HepG2 (cell line): Measurements from ENCODE around the gene CD69. TPM values are rescaled to one million over a fixed set of nuclear protein-coding genes. Genes with fewer than 3 reads are reported as not detected.

Experiments used
- ATAC-seq: fragments of 200-7000 bp; cut with Tn5 transposase; 3 replicates; pipeline ENCODE4 v1.9.1; 2020; ENCODE audit warnings: mild to moderate bottlenecking, moderate library complexity
- BruUV-seq: library from RNA; stranded (reverse); fragments of 400-500 nt; replicated peaks from 2 replicates; lab custom pipeline; 2021; lab: Mats Ljungman, UMichigan
- CTCF ChIA-PET: fragments of 300-600 bp; formaldehyde crosslinking; extraction: SDS; loops from one replicate; lab custom pipeline; 2021; ENCODE audit warnings: low total read pairs, inconsistent platforms, low intra/inter-chr PET ratio; lab: Yijun Ruan, JAX
- POLR2A ChIA-PET: fragments of 350-600 bp; sonication (Branson Sonifier 250); formaldehyde crosslinking; loops from one replicate; lab custom pipeline; 2020; ENCODE audit warnings: antibody characterized with exemption, inconsistent platforms; lab: Yijun Ruan, JAX
- DNase-seq: peaks from one replicate; pipeline ENCODE4 v3.0.0-alpha.2; 2015; ENCODE audit warnings: low spot score
- FAIRE-seq: peaks from 3 replicates; lab custom pipeline; 2011; peaks lifted over from hg19 to GRCh38; lab: Jason Lieb, UNC
- H2AFZ ChIP-seq: one replicate; pipeline ENCODE4 v1.6.1; 2011; ENCODE audit warnings: low read length, inconsistent platforms
- H3K27ac ChIP-seq: fragments of 300-600 bp; 3 replicates; pipeline ENCODE4 v1.8.0; 2011; ENCODE audit warnings: mixed run types, mild to moderate bottlenecking, mixed read lengths, low read length, inconsistent platforms; ENCODE audit not compliant: insufficient read depth; ENCODE audit errors: extremely low read length
- H3K27me3 ChIP-seq, 2 experiments: fragments of 200-600 bp in 1 of 2; 2 replicates in 1 of 2; 3 replicates in 1 of 2; pipeline versions ENCODE4 v1.6.0 to v1.8.0; 2011; ENCODE audit warnings: low read length in 2 of 2, mild to moderate bottlenecking in 2 of 2, moderate library complexity in 2 of 2, inconsistent platforms in 1 of 2; ENCODE audit not compliant: insufficient read depth in 2 of 2, control insufficient read depth in 1 of 2
- H3K36me3 ChIP-seq, 2 experiments: fragments of 200-600 bp in 1 of 2; replicated peaks in 1 of 2; 2 replicates in 1 of 2; 3 replicates in 1 of 2; pipeline versions ENCODE4 v1.5.1 to v1.8.0; 2011; ENCODE audit warnings: low read length in 2 of 2, inconsistent platforms in 1 of 2; ENCODE audit not compliant: insufficient read depth in 2 of 2, control insufficient read depth in 1 of 2
- H3K4me1 ChIP-seq: 2 replicates; pipeline ENCODE4 v1.5.1; 2012; ENCODE audit warnings: low read length, inconsistent platforms; ENCODE audit not compliant: insufficient read depth
- H3K4me2 ChIP-seq: 2 replicates; pipeline ENCODE4 v1.6.0; 2011; ENCODE audit warnings: low read depth, low read length, inconsistent platforms
- H3K4me3 ChIP-seq, 3 experiments: fragments of 200-600 bp in 1 of 3; sonication (generic), shearing (Covaris generic) in 1 of 3; replicated peaks in 1 of 3; 2 replicates each; pipeline ENCODE4 v1.5.1; 2011 to 2016; ENCODE audit warnings: low read length in 3 of 3, inconsistent platforms in 2 of 3, low read depth in 2 of 3, mild to moderate bottlenecking in 2 of 3, control low read depth in 1 of 3, mixed read lengths in 1 of 3; ENCODE audit not compliant: insufficient read depth in 1 of 3
- H3K79me2 ChIP-seq: one replicate; pipeline ENCODE4 v1.6.1; 2011; ENCODE audit warnings: low read length, inconsistent platforms; ENCODE audit not compliant: insufficient read depth
- H3K9ac ChIP-seq: 2 replicates; pipeline ENCODE4 v1.6.0; 2011; ENCODE audit warnings: mild to moderate bottlenecking, low read depth, low read length, inconsistent platforms; ENCODE audit not compliant: insufficient read depth
- H3K9me3 ChIP-seq: 2 replicates; pipeline ENCODE4 v1.5.1; 2012; ENCODE audit warnings: mild to moderate bottlenecking, low read length
- H4K20me1 ChIP-seq: 2 replicates; pipeline ENCODE4 v1.6.0; 2011; ENCODE audit warnings: inconsistent platforms, mild to moderate bottlenecking, low read length, moderate library complexity; ENCODE audit not compliant: insufficient read depth
- ATRX ChIP-seq: sonication (generic); formaldehyde crosslinking; IDR thresholded peaks from 2 replicates; pipeline ENCODE4 v1.4.0; 2020; ENCODE audit warnings: missing genetic modification reagents, borderline replicate concordance
- DNMT1 ChIP-seq: sonication (generic); formaldehyde crosslinking; IDR thresholded peaks from 2 replicates; pipeline ENCODE4 v1.5.1; 2020; ENCODE audit warnings: mild to moderate bottlenecking, missing genetic modification reagents
- HOXA3 ChIP-seq: sonication (generic); formaldehyde crosslinking; IDR thresholded peaks from 2 replicates; pipeline ENCODE4 v1.5.0; 2020; ENCODE audit warnings: missing genetic modification reagents
- NCOA5 ChIP-seq: sonication (generic); formaldehyde crosslinking; IDR thresholded peaks from 2 replicates; pipeline ENCODE4 v1.4.0; 2020; ENCODE audit warnings: missing genetic modification reagents
- POLR2AphosphoS5 ChIP-seq: IDR thresholded peaks from 2 replicates; pipeline ENCODE4 v1.6.1; 2012; ENCODE audit warnings: low read depth, low read length
- RBAK ChIP-seq: sonication (generic); formaldehyde crosslinking; IDR thresholded peaks from 2 replicates; pipeline ENCODE4 v1.5.1; 2020; ENCODE audit warnings: mild to moderate bottlenecking, missing genetic modification reagents
- TAF15 ChIP-seq: fragments of 200-400 bp; formaldehyde crosslinking; IDR thresholded peaks from one replicate; pipeline ENCODE4 v1.6.1; 2018; ENCODE audit warnings: mild to moderate bottlenecking, low read depth, low read length; ENCODE audit not compliant: poor library complexity, severe bottlenecking
- TFE3 ChIP-seq: IDR thresholded peaks from 2 replicates; pipeline ENCODE4 v1.6.1; 2016
- TMF1 ChIP-seq: sonication (generic); formaldehyde crosslinking; IDR thresholded peaks from 2 replicates; pipeline ENCODE4 v1.8.1; 2022; ENCODE audit warnings: low read depth, missing genetic modification reagents
- ZNF10 ChIP-seq: sonication (generic); formaldehyde crosslinking; IDR thresholded peaks from 2 replicates; pipeline ENCODE4 v1.4.0; 2020; ENCODE audit warnings: mild to moderate bottlenecking, low read depth, missing genetic modification reagents, borderline replicate concordance
- ZNF142 ChIP-seq: sonication (generic); formaldehyde crosslinking; IDR thresholded peaks from 2 replicates; pipeline ENCODE4 v1.4.0; 2020; ENCODE audit warnings: missing genetic modification reagents
- ZNF296 ChIP-seq: sonication (generic); formaldehyde crosslinking; conservative IDR thresholded peaks from 2 replicates; pipeline ENCODE4 v1.5.0; 2020; ENCODE audit warnings: mild to moderate bottlenecking, missing genetic modification reagents
- ZNF552 ChIP-seq: sonication (generic); formaldehyde crosslinking; IDR thresholded peaks from 2 replicates; pipeline ENCODE4 v1.9.0; 2022; ENCODE audit warnings: missing genetic modification reagents, mild to moderate bottlenecking, borderline replicate concordance
- ZNF75D ChIP-seq: sonication (generic); formaldehyde crosslinking; IDR thresholded peaks from 2 replicates; pipeline ENCODE4 v1.8.1; 2023; ENCODE audit warnings: missing genetic modification reagents, mild to moderate bottlenecking, borderline replicate concordance
- ZNF768 ChIP-seq: sonication (generic); formaldehyde crosslinking; IDR thresholded peaks from 2 replicates; pipeline ENCODE4 v1.4.0; 2020; ENCODE audit warnings: missing genetic modification reagents
- WGBS: methylation state at CpG from one replicate; pipeline ENCODE4 v1.1.6; 2017; ENCODE audit warnings: low lambda C conversion rate; 5-methylcytosine and 5-hydroxymethylcytosine counted together
- in situ Hi-C: cut with HindIII; loops from 2 replicates; pipeline ENCODE4 v1.10.0; 2017; ENCODE audit warnings: low pct_unique_long_range_greater_than_20kb; ENCODE audit not compliant: extremely low pct_ligation_motif_present
- intact Hi-C: fragments of 100-400 bp; cut with micrococcal nuclease; formaldehyde crosslinking; loops from one replicate; pipeline ENCODE4 v1.10.0; 2022; ENCODE audit not compliant: unreplicated experiment
- polyA plus RNA-seq, 8 experiments: library from polyadenylated mRNA; depleted of rRNA in 3 of 8; stranded (reverse) in 7 of 8; unstranded in 1 of 8; fragments of >200 nt; fragmentation: Illumina TruSeq in 4 of 8; extraction: Trizol in 4 of 8; gene quantifications; 2 replicates each; pipeline versions ENCODE4 v1.2.1 to v1.2.3, GENCODE V29; 2011 to 2016; ENCODE audit warnings: low read depth in 4 of 8, missing spikeins in 1 of 8, mixed read lengths in 1 of 8; ENCODE audit not compliant: insufficient read depth in 1 of 8
- total RNA-seq, 5 experiments: library from RNA; depleted of rRNA; stranded (reverse); fragments of >200 nt; fragmentation: Illumina TruSeq; extraction: Trizol; gene quantifications; 2 replicates each; pipeline ENCODE4 v1.2.3, GENCODE V29; 2016; ENCODE audit warnings: low read depth in 1 of 5

CD69 gene
- total and polyA plus RNA-seq, 2 of the 13 experiments (the other 11 are each of a cell fraction or from before 2014, with no cell fraction given), result not detected

DNA sequence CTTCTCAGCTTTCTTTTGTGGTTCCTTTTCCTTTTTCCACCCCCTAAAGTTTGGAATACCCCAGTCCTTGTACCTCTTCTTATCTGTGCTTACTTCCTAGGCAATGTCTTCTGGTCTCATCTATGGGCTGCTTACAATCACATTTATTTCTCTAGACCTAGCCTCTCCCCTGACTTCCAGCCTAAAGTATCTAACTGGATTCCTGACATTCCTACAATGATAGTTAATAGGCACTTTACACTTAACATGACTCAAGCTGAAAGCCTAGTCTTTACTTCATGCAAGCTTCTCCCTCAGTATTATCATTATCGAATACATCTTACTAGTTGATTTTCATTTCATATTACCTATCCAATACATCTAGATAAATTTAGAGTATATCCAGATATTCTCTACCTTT lies 49.0 kb downstream of the CD69 start:
- BruUV-seq, result no TSS peak
- intact Hi-C loops, result no loop called here
- no peaks in the 10 kb centered on the region for H3K79me2 ChIP-seq
- CTCF ChIA-PET, result no interaction called here
- peaks cover 2 to 18% of the 10 kb centered on the region in 2 experiments; a peak in 4 of 5 replicates for H3K27me3 ChIP-seq
- POLR2A ChIA-PET, result no interaction called here
- H3K9ac ChIP-seq, result no peak overlapping the region
- H3K4me2 ChIP-seq, result no peak overlapping the region
- H3K4me3 ChIP-seq, result no peak overlapping the region
- H3K9me3 ChIP-seq, result no peaks in the 10 kb centered on the region
- H3K36me3 ChIP-seq, result no peaks in the 10 kb centered on the region
- H4K20me1 ChIP-seq, result no peaks in the 10 kb centered on the region
- DNase-seq (no peak), FAIRE-seq (no peak), ATAC-seq (no peak)
- in situ Hi-C loops, result no loop called here
- peaks cover 13% of the 10 kb centered on the region; the same call in 1 of the 2 replicates for H3K4me1 ChIP-seq
- no peak overlapping the region for H3K27ac ChIP-seq
- TF ChIP-seq ZNF768 (CRISPR knock-in tag), result no peak
- no peak for TF ChIP-seq RBAK
- no peak for TF ChIP-seq DNMT1
- no peak for TF ChIP-seq ATRX (CRISPR knock-in tag)
- TF ChIP-seq ZNF552, result no peak
- no peak for TF ChIP-seq ZNF142 (CRISPR knock-in tag)
- TF ChIP-seq TMF1, result no peak
- TF ChIP-seq HOXA3 (CRISPR knock-in tag), result no peak
- no peak for TF ChIP-seq ZNF75D
- no peak for TF ChIP-seq ZNF10 (CRISPR knock-in tag)
- no peak for TF ChIP-seq TFE3
- no peak for TF ChIP-seq POLR2AphosphoS5
- TF ChIP-seq TAF15, result no peak
- no peak for TF ChIP-seq ZNF296
- TF ChIP-seq NCOA5 (CRISPR knock-in tag), result no peak
- TF ChIP-seq, all 625 proteins: peak for 0
- WGBS, result 0% methylated on average over 1 of the region's 1 CpG
- no peak overlapping the region for H2AFZ ChIP-seq
